ENCODE data around the gene PPRC1.

PPRC1 gene

DNA sequence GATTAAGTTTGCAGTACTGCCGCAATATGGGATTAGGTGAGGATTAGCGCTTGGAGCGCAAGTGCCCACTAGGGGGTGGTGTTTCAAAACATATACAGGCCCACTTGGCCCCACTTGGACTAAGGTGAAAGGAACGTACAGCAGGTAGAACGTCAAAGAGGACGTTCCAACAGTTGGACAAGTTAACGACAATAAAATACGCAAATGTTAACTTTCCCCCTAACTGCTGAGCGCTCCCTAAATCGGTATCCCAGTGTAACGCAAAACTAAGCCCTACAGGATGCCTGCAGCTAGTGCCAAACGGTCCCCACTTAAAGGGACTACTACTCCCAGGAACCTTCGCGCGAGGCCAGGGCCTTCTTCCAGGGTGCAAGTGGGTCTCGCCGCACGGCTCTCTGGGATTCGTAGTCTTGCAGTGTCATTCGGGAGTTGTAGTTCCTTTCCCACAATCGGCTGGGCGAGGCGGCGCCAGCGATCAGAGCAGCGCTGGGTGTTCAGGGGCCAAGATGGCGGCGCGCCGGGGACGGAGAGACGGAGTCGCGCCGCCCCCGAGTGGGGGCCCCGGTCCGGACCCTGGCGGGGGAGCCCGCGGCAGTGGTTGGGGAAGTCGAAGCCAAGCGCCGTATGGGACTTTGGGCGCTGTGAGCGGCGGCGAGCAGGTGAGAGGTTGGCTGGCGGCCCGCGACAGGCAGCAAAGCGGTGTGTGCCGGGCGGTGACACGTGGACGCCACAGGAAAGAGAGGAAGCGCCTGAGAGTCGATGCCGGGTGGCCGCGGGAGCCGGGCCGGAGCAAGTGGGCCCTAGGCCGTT lies at the start of gene PPRC1:
Gene PPRC1, plus strand, starts transcription at position 478 of the 810 bp plus-strand sequence. Its CDS starts 29 bp downstream, at position 507.
- DNase-seq, result peak; percentile 98

DNA sequence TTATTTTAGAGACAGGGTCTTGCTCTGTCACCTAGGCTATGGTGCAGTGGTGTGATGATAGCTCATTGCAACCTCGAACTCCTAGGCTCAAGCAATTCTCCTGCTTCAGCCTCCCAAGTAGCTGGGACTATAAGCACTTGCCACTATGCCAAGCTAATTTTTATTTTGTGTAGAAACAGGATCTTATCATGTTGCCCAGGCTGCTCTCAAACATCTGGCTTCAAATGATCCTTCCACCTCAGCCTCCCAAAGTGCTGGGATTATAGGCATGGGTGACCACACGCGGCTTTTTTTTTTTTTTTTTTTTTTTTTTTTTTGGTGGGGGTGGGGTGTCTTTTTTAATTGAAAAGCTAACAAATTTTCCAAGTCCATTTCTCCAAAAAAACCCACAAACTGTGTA lies 49.3 kb upstream of the PPRC1 start:
- DNase-seq, result no peak

DNA sequence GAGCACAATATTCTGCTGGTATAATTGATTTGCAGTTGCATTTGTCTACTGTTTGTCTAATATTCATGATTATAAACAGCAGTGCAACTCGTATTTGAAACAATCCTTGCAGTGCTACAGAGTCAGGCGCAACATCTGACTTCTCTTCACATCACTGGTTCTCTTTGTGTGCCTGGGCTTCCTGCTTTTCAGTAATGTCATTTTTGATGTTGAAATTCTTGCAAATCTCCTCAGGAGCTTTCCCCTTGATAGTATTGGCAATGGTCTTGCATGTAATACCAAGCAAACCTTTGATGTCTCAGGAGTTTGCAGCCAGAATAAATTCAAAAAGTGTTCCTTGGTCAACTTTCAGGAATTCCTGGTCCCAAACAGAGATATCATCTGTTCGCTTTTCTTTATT lies 47.5 kb upstream of the PPRC1 start:
- no peak for DNase-seq

- no peak for DNase-seq
These were observed 46.6 kb upstream of the PPRC1 start for GRCh38 chr10:102086196-102086595.

GRCh38 chr10:102090772-102091171 lies 42.1 kb upstream of the PPRC1 start:
- DNase-seq, result no peak

DNA sequence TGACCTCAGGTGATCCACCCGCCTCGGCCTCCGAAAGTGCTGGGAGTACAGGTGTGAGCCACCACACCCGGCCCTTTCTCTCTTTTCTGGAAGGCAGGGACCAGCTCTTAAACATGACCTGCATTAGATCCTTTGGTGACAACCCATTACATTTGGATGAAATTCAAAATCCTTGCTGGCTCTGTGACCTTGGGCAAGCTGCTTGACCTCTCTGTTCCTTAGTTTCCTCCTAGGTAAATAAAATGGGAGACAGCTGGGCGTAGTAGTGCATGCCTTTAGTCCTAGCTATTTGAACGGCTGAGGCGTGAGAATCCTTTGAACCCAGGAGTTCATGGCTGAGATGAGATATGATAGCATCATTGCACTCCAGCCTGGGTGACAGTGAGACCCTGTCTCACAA lies 36.4 kb upstream of the PPRC1 start:
- no peak for DNase-seq

DNA sequence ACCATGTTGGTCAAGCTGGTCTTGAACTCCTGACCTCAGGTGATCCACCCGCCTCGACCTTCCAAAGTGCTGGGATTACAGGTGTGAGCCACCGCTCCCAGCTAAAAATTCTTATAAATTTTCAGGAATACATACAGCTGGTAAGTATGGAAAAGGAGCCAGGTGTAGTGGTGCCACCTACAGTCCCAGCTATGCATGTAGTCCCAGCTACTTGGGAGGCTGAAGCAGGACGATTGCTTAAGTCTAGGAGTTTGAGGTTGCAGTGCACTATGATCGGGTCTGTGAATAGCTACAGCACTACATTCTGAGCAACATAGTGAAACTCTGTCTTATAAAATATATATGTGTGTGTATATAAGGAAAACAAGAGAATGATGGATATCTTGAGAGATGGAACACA lies 31.7 kb upstream of the PPRC1 start:
- DNase-seq, result no peak

DNA sequence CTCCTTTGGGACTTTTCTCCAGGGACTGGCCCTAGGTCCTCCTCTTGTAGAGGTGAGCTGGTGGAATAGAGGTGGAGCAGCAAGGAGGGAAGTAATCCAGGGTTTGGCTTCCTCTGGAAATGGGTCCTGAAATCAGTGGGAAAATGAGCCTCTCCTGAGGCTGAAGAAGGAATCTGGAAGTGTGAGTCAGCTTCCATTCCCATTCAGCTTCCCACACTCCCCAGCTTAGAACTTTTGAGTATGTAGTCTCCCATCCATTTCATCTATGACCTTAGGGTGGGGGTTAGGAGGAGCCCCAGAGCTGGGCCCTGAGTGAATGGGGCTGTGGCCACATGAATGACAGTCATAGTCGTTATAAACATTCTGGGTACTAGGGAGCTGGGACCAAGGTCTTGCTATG lies 30.4 kb upstream of the PPRC1 start:
- DNase-seq, result no peak

DNA sequence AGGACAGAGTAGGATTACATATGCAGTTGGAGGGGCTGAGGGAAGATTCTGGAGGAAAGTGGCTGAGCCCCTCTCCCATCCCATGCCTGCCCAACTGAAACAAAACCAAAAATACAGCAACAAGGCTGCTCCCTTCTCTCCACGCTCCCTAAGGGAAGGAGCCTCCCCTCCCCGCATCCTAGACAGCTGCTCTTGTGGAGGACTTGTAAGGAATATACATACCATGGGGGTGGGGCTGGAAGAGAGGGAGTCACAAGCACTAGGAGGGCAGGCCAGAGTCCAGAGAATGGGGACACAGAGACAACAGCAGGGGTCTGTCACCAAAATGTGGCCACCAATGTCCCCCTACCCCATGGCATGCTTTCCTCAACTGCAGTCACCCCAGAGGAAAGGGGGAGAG lies 25.8 kb upstream of the PPRC1 start:
- no peak for DNase-seq

DNA sequence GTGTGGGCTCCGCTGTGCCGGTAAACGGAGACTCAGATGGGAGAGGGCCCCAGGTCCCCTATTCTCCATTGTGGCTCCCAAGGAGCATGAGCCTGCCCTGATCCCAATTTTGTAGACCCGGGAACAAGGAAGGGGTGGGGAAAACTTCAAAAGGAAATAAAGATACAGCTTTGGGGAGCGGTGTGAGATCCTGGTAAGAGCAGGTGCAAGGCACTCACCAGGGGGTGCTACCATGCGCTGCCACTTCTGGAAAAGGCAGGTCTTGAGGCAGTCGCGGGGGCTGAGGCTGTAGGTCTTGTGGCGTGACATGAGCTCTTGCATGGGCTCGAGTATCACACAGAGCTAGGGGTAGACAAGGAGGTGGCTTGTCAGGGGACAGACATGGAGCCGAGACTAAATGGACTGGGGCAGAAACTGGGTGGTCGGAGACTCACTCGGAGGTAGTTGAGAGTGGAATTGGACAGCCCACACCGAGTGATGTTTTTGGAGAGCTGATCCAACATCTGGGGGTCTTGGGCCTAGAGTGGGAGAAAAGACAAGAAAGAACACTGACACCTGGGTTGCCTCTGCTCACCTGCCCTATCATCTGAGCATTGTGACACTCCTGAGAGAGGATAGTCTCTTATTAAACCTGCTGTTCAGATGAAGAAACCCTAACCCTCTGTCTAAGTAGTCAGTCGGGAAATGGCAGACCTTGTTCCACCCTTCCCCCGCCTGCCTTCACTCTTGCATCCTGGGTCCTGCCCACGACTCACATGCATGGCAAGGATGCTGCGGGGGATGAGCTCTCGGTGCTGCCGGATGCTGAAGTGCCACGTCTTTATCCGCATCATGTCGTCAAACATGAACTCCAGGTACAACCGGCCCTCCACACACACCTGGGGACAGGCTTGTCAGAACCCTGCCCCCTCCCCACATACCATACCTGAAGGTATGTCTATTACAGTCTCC lies 23.4 kb upstream of the PPRC1 start:
- no peak for DNase-seq

DNA sequence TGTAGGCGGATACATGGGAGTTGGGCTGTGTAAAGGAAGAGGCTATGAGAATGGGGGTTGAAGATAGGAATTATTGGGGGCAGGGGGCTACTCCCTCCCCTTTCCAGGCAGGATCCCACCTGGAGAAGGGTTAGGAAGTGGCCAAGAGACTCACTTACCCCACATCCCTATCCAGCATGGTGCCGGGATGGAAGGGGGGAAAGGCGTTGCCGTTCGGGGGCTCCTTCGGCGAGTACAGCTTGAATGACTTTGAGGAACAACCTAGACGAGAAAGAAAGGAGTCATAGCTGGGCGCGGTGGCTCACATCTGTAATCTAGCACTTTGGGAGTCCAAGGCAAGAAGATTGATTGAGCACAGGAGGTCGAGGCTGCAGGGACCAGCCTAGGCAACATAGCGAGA lies 21.6 kb upstream of the PPRC1 start:
- no peak for DNase-seq

- no peak for DNase-seq
These were observed 20.5 kb upstream of the PPRC1 start for GRCh38 chr10:102112210-102112817.

- peak; percentile 11 for DNase-seq
These were observed 19.4 kb upstream of the PPRC1 start for GRCh38 chr10:102113261-102113955.

GRCh38 chr10:102113956-102114857 lies 18.6 kb upstream of the PPRC1 start:
- peak; percentile 49 for DNase-seq

DNA sequence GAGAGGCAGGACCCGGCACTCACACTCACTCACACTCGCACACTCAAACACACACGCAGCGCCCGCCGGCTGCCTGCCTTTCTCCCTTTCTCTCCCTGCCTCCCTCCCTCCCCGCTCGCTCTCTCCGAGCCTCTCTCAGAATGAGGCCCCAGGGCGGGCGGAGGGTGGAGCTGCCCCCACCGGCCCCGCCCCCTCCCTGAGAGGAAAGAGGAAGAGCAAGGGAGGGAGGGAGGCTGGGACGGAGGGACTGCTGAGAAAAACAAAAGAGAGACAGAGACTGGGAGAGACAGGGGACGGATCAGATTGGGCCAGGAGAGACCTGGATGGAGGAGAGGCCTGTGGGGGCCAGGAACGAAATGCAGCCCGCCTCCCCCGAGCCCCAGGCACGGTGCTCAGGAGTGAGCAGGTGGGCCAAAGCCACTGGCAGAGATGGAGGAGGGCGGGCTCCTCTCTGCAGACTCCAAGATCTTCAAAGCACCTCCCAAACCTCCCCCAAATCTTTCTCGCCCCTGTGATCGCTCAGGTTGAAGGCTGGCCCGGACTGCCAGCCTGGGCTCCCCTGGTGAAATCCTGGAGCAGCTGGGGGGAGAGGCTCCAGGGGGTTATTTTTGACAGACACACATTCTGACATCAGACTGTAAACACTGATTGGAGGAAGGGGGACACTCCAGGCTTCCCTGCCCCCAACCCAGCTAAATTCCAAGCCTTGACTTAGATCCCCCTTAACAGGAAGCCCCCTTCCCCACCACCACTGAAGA lies 17.8 kb upstream of the PPRC1 start:
- peak; percentile 66 for DNase-seq

- DNase-seq, result no peak
These were observed 17.1 kb upstream of the PPRC1 start for GRCh38 chr10:102115775-102116174.

DNA sequence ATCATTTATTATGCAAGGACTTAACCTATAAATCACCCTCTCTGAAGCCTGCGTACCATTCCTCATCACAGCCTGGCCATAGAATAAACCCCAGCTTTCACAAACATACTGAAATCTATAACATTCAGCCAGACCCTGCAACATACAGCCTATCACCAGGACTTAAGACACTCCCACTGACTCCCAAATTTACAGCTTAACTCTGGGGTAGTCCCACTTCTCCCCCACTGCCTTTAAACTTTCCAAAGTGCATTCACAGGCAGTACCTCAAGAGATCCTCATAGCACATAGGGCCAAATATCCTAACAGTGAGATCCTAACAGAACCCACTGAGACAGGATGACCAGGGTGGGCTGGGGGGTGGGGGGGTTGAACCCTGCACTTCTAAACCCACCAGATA lies 16.2 kb upstream of the PPRC1 start:
- no peak for DNase-seq

DNA sequence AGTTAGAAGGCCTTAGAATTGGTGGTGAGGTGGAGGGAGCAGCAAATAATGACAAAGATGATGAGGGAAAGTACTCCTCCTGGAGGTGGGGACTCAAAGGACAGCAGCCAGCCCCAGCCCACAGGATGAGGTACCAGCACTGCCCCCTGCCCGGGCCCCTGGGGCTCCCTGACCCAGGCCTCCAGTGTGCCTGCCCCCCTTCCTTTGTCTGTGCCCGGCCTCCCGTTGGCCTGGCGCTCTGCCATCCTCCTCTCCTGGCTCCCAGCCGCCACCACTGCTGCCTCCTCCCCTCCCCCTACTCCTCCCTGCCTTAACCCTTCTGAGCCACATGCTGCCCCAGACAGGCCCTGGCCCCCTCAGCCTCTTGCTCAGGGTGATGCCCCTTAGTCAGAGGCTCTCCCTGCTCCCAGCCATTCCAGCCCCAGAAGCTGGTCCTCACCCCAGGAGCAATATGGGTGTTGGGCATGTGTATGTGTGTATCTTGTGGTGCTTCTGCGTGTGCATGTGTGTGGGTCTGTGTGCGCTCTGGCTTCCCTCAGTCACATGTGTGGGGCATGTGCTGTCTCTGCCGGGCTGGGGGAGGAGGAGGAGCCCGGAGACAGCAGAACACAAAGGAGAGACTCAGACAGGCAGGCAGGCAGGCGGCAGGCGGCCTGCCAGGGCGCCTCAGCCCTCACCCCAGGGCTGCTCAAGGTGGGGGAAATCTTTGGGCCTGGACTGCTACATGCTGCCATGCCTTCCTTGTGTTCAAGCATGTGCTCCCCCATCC lies 15.3 kb upstream of the PPRC1 start:
- peak; percentile 91 for DNase-seq

DNA sequence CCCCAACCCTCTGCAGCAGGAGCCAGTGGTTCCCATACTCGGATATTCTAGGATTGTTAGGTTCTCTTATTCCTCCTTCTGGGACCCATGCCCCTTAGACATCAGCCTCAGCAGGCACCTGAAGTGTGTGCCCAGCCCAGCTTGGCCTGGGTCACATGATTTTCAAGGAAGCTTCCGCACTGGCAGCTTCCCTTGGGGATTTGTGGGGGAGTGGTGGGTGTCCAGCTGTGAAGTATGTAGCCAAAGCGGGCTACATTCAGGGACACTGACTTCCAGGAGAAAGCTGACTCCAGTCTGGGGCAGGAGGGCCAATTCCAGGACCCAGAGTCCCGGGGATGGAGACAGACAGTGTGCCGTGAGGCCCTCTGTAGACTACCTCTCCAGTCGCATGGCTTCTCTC lies 14.0 kb upstream of the PPRC1 start:
- DNase-seq, result no peak

Measured in NCI-H1694 treated with DMSO at 0.1 percent for 48 hours (cell line).